ENCODE measurements around the gene KLF15.

DNA sequence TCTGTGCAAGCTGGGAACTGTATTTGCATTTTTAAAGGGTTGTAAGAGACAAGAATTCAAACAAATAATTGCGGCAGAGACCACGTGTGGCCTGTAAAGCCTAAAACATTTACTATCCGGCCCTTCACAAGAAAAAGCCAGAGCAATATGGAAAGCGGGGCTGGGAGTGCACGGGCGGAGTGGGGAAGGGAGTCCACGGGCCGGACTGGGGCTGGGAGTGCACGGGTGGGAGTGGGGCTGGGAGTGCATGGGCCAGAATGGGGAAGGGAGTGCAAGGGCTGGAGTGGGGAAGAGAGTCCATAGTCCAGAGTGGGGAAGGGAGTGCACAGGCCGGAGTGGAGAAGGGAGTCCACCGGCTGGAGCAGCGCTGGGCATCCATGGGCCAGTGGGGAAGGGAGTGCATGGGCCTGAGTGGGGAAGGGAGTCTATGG lies 41.2 kb downstream of the KLF15 start:
- TF ChIP-seq, protein P1, sequence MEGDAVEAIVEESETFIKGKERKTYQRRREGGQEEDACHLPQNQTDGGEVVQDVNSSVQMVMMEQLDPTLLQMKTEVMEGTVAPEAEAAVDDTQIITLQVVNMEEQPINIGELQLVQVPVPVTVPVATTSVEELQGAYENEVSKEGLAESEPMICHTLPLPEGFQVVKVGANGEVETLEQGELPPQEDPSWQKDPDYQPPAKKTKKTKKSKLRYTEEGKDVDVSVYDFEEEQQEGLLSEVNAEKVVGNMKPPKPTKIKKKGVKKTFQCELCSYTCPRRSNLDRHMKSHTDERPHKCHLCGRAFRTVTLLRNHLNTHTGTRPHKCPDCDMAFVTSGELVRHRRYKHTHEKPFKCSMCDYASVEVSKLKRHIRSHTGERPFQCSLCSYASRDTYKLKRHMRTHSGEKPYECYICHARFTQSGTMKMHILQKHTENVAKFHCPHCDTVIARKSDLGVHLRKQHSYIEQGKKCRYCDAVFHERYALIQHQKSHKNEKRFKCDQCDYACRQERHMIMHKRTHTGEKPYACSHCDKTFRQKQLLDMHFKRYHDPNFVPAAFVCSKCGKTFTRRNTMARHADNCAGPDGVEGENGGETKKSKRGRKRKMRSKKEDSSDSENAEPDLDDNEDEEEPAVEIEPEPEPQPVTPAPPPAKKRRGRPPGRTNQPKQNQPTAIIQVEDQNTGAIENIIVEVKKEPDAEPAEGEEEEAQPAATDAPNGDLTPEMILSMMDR (IDR thresholded peaks at IDR 0.05; ENCODE audit: low read depth, low read length), result no peak
- TF ChIP-seq MYC (IDR thresholded peaks at IDR 0.05; ENCODE audit: low read depth, low read length), result no peak
- TF ChIP-seq, protein P2, sequence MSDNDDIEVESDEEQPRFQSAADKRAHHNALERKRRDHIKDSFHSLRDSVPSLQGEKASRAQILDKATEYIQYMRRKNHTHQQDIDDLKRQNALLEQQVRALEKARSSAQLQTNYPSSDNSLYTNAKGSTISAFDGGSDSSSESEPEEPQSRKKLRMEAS (IDR thresholded peaks at IDR 0.05; ENCODE audit: low read depth, low read length), result no peak

Data from NB4 (cell line).